Measurements from ENCODE around the gene RGS3.

RGS3 gene

DNA sequence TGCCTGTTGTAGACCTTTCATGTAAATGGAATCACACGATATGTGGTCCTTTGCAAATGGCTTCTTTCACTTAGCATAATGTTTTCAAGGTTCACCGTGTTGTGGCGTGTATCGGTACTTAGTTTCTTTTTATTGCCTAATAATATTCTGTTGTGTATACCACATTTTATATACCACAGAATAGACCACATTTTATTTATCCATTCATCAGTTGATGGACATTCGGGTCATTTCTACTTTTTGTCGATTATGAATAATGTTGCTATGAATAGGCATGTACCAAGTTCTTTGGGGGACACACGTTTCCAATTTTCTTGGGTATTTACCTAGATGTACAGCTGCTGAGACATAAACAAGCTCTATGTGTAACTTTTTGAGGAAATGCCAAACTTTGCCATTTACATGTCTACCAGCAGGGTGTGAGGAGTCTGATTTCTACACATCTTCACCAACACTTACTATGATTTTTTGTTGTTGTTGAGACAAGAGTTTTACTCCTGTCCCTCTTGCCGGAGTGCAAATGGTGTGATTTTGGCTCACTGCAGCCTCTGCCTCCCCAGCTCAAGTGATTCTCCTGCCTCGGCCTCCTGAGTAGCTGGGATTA is 144.7 kb downstream of the RGS3 start:
- DNase-seq = no peak

DNA sequence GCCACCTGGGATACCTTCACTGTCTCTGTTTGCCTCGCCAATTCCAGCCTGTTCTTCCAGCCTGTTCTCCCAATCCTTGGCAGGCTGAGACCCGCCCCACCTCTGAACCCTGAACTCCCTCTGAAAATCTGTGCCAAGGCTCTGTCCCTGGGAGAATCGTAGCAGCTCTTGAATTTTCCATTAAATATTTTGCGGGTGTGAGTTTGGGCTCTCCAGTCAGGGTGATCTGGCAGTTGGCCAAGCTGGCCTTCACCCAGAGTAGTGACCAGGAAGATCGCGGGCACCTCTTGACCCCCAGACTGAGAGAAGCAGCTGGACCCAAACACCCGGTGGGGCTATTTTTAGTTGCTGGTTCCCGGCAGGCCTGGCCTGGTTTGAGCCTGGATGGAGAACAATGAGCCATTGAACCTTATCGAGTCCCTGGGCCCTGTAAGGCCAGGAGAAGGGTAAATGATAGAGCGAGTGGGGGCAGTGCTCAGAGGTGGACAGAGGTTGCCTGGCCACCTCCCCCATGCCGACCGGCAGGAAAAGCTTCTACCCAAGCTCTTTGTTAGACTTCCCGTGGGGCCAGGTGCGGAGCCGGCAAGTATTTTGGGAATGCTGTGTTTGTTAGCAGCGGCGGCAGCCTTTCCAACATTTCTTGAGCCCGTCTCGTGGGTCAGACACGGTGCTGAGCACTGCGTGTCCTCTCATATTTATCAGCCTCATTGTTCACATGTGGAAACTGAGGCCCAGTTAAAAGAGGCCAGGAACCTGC is 146.2 kb downstream of the RGS3 start:
- no peak for DNase-seq

DNA sequence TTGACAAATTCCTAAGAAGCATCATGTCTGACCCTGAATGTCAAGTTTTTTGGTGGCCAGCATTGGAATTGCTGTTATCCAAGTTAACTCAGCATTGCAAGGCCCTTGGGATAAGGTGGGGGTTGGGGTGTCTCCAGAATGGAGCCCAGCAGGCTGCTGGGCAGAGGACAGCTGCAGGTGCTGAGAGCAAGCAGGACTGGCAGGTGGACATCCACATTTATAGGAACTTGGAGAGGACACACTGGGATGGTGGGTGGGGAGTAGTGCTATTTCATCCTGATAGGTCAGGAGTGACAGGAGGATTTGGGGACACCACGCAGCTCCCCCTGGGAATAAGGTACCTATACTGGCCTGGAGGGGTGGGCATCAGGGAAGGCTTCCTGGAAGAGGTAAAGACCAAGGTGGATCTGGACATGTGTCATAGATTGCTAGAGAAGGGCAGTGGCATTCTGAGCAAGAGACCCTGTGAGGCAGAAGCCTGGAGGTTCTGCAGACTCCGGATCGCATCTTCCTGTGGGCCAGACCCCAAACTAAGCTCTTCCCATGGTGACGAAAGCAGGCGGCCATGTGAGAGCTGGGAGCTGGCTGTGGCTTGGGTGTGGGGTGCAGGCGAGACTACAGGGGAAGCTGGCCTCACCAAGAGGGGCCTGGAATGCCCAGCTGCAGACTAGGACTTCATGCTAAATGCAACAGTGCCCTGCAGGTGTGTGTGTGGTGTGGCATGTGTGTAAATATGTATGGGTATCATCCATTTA is 148.1 kb downstream of the RGS3 start:
- DNase-seq = no peak

DNA sequence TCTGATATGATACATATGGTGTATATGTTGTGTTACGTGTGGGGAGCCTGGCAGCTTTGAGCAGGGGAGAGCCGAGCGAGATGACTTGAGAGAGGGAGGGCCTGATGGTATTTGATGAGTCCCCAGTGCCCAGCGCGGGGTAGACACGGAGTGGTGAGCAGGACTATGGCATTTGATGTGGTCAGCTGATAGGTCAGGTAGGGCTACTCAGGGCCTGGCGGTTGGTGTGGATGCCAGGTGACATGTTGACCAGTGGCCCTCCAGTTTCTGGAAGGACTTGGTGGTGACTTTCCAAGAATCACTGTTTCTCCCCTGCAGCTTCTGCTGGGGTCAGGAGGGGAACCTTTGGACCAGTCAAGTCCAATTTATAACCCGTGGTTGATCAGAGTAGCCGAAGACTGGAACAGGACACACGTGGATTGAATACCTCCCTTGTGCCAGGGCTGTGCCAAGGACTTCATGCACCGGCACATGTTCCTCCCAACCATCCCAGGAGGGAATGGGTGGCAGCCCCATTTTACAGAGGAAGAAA is 148.8 kb downstream of the RGS3 start:
- DNase-seq = no peak

DNA sequence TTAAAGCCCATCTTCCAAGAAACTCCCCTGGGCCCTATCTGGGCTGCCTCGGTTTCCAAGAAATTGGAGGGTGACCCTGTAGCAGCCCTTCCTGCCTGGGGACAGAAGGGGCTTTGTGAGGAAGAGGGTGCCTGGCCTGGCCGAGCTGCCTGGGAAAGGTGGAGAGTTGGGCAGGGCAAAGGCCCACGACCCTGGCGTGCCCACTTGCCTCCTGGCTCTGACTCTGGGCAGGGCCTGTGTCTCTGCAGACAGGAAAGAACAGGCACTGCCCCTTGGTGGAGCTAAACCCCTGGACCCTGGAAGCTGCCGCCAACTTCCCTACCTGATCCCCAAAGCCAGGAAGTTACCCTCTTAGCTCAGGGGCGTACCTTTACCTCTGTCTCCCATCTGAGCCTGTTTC is 149.3 kb downstream of the RGS3 start:
- DNase-seq = no peak

DNA sequence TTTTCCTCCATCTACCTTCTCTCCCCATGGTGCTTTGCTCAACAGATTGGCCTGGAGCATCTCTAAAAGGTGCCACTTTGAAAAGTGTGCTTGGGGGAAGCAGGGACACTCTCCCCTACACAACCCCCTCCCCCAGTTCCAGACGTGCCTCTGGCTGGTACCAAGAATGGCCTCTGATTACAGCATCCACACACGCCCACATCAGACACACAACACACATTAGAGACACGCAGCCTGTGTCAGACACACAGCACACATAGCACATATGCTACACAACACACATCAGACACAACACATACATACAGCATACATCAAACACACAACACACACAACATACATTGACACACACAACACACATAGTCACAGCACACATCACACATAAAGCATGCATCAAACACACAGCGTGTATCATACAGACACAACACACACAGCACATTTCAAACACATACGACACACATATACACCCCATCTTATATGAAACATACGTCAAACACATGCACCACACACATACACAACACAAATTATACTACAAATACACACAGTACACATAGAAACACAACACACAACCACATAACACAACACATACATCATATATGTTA is 150.4 kb downstream of the RGS3 start:
- DNase-seq = no peak

DNA sequence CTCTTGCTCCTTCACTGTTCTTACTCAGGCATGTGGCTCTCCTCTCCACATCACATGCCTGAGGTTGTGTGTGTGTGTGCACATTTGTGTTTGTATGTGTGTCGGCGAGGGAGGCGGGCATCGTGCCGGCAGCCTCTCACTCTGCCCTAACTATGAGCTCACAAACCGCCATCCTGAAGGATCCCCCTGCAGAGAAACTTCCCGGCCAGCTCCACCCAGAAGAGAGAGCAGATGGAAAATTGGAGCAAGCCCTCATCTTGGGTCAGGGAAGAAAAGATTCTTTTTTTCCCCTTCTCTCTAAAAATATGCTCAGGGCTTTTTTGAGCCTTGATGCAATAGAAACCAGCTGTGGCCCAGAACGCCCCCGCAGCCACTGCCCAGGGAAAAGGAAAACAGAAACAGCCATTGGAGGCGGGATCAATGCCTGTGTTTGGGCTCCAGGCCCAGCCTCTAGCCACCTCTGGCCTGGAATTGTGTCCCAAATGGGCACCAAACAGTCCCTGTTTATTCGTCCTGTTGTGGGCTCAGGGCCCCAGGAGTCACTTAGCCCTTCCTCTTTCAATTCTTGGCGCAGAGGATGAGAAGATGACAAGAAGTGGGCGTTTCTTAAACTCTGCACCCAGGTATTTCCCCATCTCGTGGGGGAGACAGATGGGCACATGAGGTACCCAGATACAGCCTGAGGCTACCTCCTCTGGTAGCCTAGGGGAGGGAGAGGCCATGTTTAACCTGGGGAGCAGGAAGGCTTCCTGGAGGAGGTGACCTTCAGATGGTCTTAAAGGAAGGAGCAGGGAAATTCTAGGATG is 151.5 kb downstream of the RGS3 start:
- no peak for DNase-seq

DNA sequence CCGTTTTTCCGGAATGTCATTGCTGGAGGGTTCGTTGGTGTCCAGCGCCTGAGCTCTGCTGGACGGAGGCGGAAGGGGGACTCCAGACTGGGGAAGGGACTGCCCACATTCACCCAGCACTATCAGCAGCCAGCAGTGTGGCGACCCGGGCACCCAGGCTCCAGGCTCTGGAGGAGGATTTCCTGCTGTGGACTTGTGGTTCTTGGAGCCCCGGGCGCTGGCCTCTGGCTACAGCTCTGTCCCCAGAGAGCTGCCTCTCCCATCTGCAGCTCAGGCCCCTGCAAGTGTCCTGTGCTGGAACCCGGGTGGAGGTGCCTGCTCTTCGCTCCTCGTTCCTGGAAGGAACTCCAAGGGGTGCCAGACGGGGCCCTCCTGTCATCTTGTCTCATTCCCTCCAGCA is 152.6 kb downstream of the RGS3 start:
- no peak for DNase-seq

DNA sequence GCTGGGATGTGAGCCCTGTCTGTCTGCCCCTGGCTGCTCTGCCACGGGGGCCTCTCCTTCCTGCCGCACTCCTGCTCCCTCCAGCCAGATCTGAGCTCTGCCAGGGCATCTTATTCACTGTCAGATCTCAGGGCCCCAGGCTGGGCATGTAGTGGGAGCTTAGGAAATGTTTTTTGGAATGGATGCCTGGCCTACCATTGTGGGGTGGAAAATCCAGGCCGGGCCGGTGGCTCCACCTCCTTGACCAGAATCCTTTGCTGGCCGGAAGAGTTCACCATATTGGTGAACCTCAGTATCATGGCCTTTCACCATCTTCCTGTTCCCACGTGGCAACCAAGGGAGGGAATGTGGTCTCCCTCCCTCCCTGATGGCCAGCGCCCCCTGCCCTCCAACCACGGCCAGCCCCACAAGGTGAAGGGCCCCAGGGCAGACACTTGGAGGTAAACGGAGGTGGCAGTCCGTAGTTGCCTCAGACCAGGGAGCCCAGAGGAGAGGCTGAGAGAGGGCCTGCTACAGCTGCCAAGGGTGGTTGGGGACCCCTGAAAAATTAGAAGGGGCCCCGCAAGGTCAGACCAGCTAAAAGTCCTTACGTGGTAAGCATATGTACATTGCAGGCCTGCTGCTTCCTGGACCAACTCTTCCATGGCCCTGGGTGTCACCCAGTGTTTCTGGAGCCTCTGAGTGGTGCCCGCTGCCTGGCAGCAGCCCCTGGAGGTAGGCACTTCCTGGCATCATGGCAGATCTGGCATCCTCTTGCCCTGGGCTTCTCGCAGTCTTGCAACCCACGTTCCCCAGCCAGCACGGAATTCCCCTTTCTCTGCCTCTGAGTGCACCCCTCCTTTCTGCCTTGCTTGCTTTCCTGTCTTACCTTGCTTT is 153.3 kb downstream of the RGS3 start:
- DNase-seq = no peak

DNA sequence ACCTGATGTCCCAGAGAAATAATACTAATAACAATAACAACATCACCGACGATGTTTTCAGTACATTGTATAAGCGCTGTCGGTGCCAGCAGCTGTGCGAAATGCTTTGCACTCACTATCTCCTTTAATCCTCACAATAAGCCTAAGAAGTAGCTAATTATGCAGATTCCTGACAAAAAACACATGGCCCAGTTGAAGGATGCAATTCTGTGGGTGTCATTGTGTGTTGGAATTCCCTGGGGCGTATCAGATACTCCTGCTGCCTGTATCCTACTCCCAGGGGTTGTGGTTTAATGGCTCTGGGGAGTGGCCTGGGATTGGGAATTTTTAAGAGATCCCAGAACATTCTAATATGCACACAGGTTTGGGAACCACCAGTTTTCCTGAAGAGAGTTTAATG is 154.0 kb downstream of the RGS3 start:
- DNase-seq = no peak

DNA sequence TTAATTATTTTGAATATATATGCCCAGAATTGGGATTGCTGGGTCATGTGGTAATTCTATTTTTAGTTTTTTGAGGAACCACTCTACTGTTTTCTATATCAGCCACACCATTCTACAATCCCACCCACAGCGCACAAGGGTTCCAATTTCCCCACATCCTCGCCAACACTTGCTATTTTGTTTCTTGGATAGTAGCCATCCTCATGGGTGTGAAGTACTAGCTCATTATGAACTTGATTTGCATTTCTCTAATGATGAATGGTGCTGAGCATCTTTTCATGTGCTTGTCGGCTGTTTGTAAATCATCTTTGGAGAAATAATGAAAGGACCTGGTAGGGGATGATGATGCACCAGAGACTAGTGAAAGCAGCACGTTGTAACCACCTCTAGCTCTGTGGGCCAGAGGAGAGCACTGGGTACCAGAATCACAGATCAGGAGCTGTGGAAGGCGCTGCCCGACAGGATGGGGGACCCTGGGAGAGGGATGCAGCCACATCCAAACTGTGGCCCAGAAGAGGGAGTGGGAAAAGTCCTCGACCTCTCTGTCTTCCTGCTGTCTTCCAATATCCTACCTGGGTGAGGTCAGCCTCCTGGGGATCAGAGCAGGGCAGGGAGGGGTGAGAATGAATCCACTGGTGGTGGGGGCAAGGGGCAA is 155.4 kb downstream of the RGS3 start:
- peak; percentile 51 for DNase-seq

DNA sequence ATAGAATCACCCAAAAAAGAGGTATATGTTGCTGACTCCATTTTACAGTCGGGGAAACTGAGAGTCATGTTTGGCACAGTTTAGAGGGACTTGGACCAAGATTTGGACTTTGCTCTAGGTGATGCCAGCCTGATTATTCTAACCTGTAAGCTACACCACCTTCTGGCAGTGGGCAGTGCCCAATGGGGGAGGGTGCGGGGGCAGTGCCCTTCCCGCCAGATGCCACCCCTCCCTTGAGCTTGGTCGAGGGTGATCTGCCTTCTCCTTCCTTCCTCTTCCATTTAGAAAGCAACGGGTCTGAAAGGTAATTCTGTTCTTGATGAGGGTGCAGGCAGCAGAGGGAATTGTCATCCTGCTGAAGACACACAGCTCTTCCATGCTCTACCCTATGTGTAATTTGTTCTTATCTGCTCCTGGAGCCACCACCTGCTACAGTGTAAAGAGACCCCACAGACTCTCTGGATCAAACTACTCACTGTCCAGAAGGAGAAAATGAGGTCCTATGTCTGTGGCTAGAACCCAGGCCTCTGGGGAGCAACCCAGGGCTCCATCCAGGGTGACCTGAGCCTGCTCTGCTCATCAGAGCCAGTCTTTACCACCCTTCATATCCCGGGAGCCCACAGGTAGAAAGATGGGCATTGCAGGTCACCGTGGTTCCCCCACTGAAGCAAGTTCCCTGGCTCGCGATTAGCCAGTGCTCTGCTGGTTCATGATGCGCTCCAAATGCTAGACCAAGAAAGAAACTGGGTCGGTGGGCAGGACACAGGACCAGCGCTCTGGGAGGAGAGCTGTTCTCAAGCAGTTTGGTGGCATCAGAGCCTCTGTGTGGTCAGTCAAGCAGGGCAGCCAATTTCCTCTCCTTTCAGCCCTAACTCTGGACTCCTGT is 156.2 kb downstream of the RGS3 start:
- peak; percentile 51 for DNase-seq

DNA sequence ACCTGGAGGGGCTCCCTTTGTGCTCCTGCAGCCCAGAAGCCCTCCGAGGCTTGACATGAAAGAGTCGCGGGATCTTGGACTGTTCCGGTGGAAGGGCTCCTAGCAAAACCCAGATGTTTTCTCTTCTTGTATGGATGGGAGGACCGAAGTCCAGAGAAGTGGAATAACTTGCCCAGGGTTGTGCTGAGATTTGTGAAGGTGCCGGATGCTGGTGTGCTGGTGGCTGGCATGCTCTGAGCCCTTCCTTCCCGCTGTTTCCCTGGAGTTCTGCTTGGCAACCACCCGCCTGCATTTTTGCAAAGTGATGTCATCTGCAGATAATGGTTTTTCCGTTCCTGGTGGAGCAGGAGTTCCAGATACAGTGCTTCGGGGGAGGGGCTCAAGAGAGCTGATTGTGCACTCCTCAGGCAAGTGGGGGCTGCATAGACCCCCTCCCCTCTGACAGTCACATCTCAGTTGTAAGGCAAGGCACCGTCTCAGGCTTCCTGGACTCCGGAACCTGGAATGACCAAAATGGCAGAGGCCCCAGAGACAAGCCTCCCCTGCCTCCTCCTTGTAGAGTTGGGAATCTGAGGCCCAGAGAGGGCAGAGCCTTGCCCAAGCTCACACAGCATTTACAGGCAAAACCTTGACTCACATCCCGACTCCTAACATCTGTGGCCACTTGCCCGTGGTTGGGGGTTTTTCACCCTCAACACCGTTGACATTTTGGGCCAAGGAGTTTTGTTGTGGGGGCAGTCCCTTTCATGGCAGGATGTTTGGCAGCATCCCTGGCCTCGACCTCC is 157.0 kb downstream of the RGS3 start:
- peak; percentile 72 for DNase-seq

DNA sequence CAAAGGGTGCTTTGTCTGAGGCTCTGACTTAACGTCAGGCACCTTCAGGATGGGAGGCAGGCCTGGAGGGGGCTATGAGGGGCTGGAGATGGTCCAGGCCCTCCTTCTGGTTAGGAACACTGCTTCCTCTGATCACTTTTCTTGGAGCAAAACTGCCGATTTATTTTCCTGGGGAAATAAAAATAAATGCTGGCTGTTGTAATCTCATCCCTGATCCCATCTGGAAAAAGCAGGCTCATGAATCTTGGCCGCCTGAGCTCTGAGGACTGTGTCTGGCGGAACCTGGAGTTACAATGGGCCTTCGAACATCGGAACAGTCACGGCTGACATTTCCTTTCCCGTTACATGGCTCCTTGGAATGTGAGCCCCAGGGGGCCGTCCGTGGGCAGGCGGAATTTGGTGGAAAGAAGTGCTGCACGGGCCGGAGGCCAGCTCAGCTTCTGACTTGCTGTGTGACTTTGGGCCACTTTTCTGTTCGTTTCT is 157.8 kb downstream of the RGS3 start:
- peak; percentile 45 for DNase-seq

DNA sequence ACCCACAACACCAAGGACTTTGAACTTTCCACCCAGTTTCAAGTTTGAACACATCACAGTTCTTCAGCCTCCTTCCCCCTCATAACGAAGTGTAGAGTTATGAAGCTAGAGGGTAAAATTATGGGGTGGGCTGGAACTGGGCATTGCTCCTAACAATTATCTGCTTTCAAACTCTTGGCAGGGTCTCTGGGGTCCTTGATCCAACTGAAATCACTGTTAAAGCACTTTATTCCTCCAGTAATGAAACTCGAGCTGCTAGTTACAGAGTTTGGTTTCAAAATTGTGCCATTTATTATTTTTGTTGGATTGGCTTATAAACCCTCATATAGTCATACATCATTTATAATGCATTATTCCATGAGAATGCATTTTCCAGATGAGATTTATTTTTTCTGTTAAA is 158.5 kb downstream of the RGS3 start:
- DNase-seq = peak; percentile 13

DNA sequence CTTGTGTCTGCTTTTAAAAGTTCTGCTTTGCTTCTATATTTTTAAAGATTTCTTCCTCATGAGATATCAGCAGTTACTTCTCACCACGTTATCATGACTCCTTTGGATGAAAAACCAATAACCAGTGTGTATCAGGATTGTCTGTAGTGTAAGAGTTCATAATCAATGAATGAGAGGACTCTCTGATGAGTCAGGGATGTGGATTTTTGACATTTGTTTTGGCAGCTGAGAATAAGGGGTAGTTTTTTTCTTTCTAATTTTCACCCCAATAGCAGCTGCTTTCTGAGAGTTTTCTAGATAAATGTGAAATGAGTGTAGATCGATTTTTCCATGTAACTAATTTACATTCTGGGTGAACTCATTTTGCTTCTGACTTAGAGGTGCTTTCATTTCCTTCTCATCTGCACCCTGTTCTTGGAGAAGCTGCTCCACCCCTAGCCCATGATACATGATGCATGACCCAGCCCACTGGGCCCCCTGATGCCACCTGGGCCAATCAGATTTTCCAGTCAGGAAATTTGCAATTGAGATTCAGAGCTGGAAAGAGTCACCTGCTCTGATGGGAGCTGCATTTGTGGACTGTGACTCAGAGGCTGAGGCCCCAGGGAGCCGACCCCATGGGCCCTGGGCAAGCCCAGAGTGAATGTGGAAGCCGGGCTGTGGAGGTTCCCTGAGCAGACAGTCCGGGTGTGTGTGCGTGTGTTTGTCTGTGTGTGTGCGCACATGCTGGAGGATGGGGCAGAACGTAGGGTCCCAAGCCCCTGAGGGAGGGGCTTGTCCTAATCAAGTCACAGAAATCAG is 159.3 kb downstream of the RGS3 start:
- peak; percentile 79 for DNase-seq

DNA sequence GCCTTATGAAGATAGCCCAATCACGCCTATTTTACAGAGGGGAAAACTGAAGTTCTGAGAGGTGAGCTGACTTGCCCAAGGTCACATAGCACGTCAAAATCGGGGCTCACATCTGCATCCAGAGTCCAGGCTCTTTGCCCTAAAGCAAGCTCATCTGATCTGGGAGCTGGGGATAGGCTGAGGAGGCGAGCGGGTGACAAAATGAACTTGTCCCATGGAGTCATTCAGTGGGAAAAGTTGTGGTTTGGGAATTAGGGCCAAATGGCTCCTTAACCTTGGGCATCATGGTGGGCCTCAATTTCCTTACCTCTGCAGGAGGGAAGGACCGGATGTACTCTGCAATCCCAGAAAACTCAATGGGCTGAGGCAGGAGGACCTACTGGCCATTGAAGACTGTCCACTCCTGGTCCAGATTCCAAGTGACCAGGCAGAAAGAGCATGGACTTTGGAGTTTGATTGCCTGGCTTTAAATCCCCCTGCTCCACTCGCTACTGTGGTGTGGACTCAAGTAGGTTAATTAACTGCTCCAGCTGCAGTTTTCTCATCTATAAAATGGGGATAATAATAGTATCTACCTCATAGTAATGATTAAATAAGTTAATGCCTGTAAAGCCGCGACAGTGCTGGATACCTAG is 160.4 kb downstream of the RGS3 start:
- peak; percentile 48 for DNase-seq

Measured in activated CD8-positive, alpha-beta memory T cell treated with anti-CD3 and anti-CD28 coated beads, Interleukin-2, amount 50 U/mL, for 48 hours (primary cell).